ENCODE data around the gene RNGTT. TPM values are rescaled to one million over a fixed set of nuclear protein-coding genes. Genes with fewer than 3 reads are reported as not detected.

Gene RNGTT
- total and polyA plus RNA-seq, 2 experiments from 2014 or later = 7.4 to 15.6 TPM

- WGBS (ENCODE audit: low lambda C conversion rate, missing lambda C conversion rate) = 100% methylated on average over 3 of the region's 3 CpGs
- Histone ChIP-seq H3K36me3 (replicated peaks; ENCODE audit: insufficient read depth, low read depth) (no peaks in the 10 kb centered on the region), H2AFZ (no peak overlapping the region), H3K9me3 (ENCODE audit: low read depth) (no peaks in the 10 kb centered on the region), H3K4me3 (no peak overlapping the region), H3K27ac (no peak overlapping the region), H3K4me2 (no peak overlapping the region), H4K20me1 (ENCODE audit: insufficient read depth, poor library complexity, severe bottlenecking) (no peaks in the 10 kb centered on the region), H3K79me2 (peaks cover 27% of the 10 kb centered on the region), H3K4me1 (ENCODE audit: insufficient read depth) (peaks cover 10% of the 10 kb centered on the region), H3K27me3 (no peaks in the 10 kb centered on the region), H3K9me2 (replicated peaks; ENCODE audit: insufficient read depth) (no peaks in the 10 kb centered on the region)
- DNase-seq (ENCODE audit: low spot score) = no peak
- no peak for TF ChIP-seq CTCF (IDR thresholded peaks at IDR 0.05; ENCODE audit: poor library complexity)
- no peak for TF ChIP-seq EZH2 (IDR thresholded peaks at IDR 0.05; ENCODE audit: borderline replicate concordance)
- no peak for TF ChIP-seq EZH2phosphoT487 (IDR thresholded peaks at IDR 0.05; ENCODE audit: low read depth, severe bottlenecking, unreplicated experiment)
Measured at GRCh38 chr6:88914895-88915598, 48.4 kb downstream of the RNGTT start.

- no peak overlapping the region for H3K27ac ChIP-seq
- TF ChIP-seq EZH2 (IDR thresholded peaks at IDR 0.05; ENCODE audit: borderline replicate concordance) (no peak), EZH2phosphoT487 (IDR thresholded peaks at IDR 0.05; ENCODE audit: low read depth, severe bottlenecking, unreplicated experiment) (no peak), CTCF (IDR thresholded peaks at IDR 0.05; ENCODE audit: poor library complexity) (no peak)
- H4K20me1 ChIP-seq (ENCODE audit: insufficient read depth, poor library complexity, severe bottlenecking) = no peaks in the 10 kb centered on the region
- H3K9me3 ChIP-seq (ENCODE audit: low read depth) = no peaks in the 10 kb centered on the region
- 81% methylated on average over 4 of the region's 4 CpGs for WGBS (ENCODE audit: low lambda C conversion rate, missing lambda C conversion rate)
- no peak overlapping the region for H2AFZ ChIP-seq
- no peaks in the 10 kb centered on the region for H3K27me3 ChIP-seq
- H3K4me1 ChIP-seq (ENCODE audit: insufficient read depth) = peaks cover 10% of the 10 kb centered on the region
- no peak overlapping the region for H3K4me3 ChIP-seq
- no peaks in the 10 kb centered on the region for H3K36me3 ChIP-seq (replicated peaks; ENCODE audit: insufficient read depth, low read depth)
- no peak overlapping the region for H3K4me2 ChIP-seq
- H3K79me2 ChIP-seq = peaks cover 35% of the 10 kb centered on the region
- DNase-seq (ENCODE audit: low spot score) = no peak
- no peaks in the 10 kb centered on the region for H3K9me2 ChIP-seq (replicated peaks; ENCODE audit: insufficient read depth)
Measured at GRCh38 chr6:88914180-88914579, 49.2 kb downstream of the RNGTT start.

- H3K79me2 ChIP-seq = peaks cover 35% of the 10 kb centered on the region
- no peak overlapping the region for H2AFZ ChIP-seq
- H3K4me3 ChIP-seq = no peak overlapping the region
- no peaks in the 10 kb centered on the region for H3K36me3 ChIP-seq (replicated peaks; ENCODE audit: insufficient read depth, low read depth)
- no peaks in the 10 kb centered on the region for H3K27me3 ChIP-seq
- no peak for DNase-seq (ENCODE audit: low spot score)
- H3K9me3 ChIP-seq (ENCODE audit: low read depth) = no peaks in the 10 kb centered on the region
- no peak overlapping the region for H3K27ac ChIP-seq
- no peak overlapping the region for H3K4me2 ChIP-seq
- no peaks in the 10 kb centered on the region for H4K20me1 ChIP-seq (ENCODE audit: insufficient read depth, poor library complexity, severe bottlenecking)
- TF ChIP-seq EZH2phosphoT487 (IDR thresholded peaks at IDR 0.05; ENCODE audit: low read depth, severe bottlenecking, unreplicated experiment) (no peak), EZH2 (IDR thresholded peaks at IDR 0.05; ENCODE audit: borderline replicate concordance) (no peak), CTCF (IDR thresholded peaks at IDR 0.05; ENCODE audit: poor library complexity) (no peak)
- WGBS (ENCODE audit: low lambda C conversion rate, missing lambda C conversion rate) = 89% methylated on average over 3 of the region's 3 CpGs
- peaks cover 10% of the 10 kb centered on the region for H3K4me1 ChIP-seq (ENCODE audit: insufficient read depth)
- no peaks in the 10 kb centered on the region for H3K9me2 ChIP-seq (replicated peaks; ENCODE audit: insufficient read depth)
Measured at GRCh38 chr6:88913471-88913870, 49.9 kb downstream of the RNGTT start.

All from hepatocyte (in vitro differentiated cells).